ENCODE data around the gene KCNN1.

Gene KCNN1

GRCh38 chr19:17931532-17932191 is 35.2 kb upstream of the KCNN1 start:
- H3K27ac ChIP-seq, result no peak overlapping the region; the same call in 1 of the 2 replicates
- ChIA-PET CTCF (interaction anchor here (0.5 to 5.1 kb wide), 11 partner anchors 11 to 326 kb away, joined by 3 to 87 read pairs (median 4); partner anchors contain the start of genes RPL18A and SLC5A5), POLR2A (ENCODE audit: low non-redundant PET) (interaction anchor here (1.0 to 1.4 kb wide), 3 partner anchors 23 to 72 kb away, joined by 3 to 21 read pairs (median 8); partner anchors contain the start of gene RPL18A)
- no peak for DNase-seq (ENCODE audit: low spot score)
- TF ChIP-seq CTCF (conservative IDR thresholded peaks at IDR 0.05; ENCODE audit: low read depth), result no peak

GRCh38 chr19:17932485-17933338 is 34.2 kb upstream of the KCNN1 start, which contains the start of gene CCDC124:
CCDC124 (plus strand) TSS chr19:17933015; CDS start chr19:17936421, 3,406 bp downstream.
- peak; percentile 91 for DNase-seq (ENCODE audit: low spot score)
- TF ChIP-seq CTCF (conservative IDR thresholded peaks at IDR 0.05; ENCODE audit: low read depth), result peak; percentile 98
- ChIA-PET POLR2A (ENCODE audit: low non-redundant PET) (interaction anchor here (0.5 to 1.4 kb wide), 6 partner anchors 20 to 467 kb away, joined by 3 to 21 read pairs (median 10); partner anchors contain the start of gene RPL18A), CTCF (interaction anchor here (0.5 to 5.1 kb wide), 19 partner anchors 15 to 1209 kb away, joined by 3 to 87 read pairs (median 4); partner anchors contain the start of genes RPL18A and SLC5A5)
- peak within 1 kb of the TSS; percentile 84 for H3K27ac ChIP-seq

DNA sequence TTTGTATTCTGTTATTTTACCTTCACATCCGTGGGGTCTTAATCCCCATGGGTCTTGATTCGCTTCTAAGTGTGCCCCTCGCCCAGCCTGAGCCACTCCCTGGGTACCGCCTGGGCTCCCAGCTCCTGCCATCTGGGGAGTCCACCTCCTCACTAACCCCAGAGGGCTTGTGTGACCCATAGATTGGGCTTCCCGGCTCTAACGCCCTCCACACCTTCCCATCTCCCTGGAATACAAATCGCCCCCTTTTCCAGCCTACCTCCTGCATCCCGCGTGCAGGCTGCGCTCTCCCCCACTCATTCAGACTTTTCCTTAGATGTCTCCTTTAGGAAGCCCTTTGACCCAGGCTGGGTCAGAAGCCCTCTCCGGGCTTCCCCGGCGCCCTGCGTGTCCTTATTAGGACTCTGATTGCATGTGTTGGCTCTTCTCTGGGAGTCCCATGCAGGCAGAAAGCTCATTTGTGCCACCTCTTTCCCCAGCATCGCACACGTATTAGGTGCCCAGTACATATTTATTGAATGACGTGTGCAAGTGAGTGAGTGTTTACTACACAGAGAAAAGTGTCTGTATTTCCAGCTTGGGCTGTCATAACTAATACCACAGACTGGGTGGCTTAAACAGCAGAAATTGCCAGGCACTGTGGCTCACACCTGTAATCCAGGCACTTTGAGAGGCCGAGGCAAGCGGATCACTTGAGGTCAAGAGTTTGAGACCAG is 33.3 kb upstream of the KCNN1 start:
- DNase-seq (ENCODE audit: low spot score), result peak; percentile 67
- ChIA-PET CTCF (interaction anchor here (0.6 to 5.1 kb wide), 8 partner anchors 14 to 80 kb away, joined by 3 to 87 read pairs (median 8); partner anchors contain the start of genes RPL18A and SLC5A5), POLR2A (ENCODE audit: low non-redundant PET) (interaction anchor here (0.7 to 1.4 kb wide), 5 partner anchors 59 to 74 kb away, joined by 4 to 21 read pairs (median 9); partner anchors contain the start of gene RPL18A)
- peak overlapping the region; percentile 84 for H3K27ac ChIP-seq
- no peak for TF ChIP-seq CTCF (conservative IDR thresholded peaks at IDR 0.05; ENCODE audit: low read depth)

DNA sequence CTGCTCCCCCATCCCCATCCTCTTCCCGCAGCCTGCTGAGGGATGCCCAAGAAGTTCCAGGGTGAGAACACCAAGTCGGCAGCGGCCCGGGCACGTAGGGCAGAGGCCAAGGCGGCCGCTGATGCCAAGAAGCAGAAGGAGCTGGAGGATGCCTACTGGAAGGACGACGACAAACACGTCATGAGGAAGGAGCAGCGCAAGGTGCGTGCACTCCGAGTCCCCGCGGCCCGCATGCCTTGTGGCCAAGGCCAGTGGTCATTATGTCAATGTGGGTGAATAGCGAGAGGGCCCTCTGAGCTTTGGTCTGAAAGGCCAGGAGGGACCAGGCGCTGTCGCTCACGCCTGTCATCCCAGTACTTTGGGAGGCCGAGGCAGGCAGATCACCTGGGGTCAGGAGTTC is 30.5 kb upstream of the KCNN1 start:
- ChIA-PET POLR2A (ENCODE audit: low non-redundant PET) (interaction anchor here (1.0 kb wide), 1 partner anchor 11 kb away, joined by 9 read pairs; no protein-coding TSS in a partner anchor), CTCF (no interaction called here)
- DNase-seq (ENCODE audit: low spot score), result no peak
- TF ChIP-seq CTCF (conservative IDR thresholded peaks at IDR 0.05; ENCODE audit: low read depth), result no peak
- H3K27ac ChIP-seq, result no peak overlapping the region

DNA sequence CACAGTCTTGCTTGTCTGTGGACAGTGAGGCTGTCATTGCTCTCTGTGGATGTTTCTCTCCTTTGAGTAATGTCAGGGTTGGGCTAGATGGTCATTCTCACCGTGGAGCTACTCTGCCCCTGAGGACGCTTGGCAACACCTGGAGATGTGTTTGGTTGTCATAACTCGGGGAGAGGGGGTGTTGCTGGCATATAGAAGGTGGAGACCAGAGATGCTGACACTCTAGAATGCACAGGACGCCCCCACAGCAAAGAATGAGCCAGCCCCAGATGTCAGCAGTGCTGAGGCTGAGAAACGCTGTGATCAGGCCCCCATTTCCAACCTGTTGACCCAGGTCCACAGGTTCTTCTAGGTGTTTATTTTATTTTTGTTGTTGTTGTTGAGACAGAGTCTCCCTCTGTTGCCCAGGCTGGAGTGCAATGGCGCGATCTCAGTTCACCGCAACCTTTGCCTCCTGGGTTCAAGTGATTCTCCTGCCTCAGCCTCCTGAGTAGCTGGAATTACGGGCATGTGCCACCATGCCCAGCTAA is 29.5 kb upstream of the KCNN1 start:
- ChIA-PET CTCF (interaction anchor here (0.6 to 3.3 kb wide), 8 partner anchors 17 to 233 kb away, joined by 3 to 71 read pairs (median 4); partner anchors contain the start of gene SLC5A5), POLR2A (ENCODE audit: low non-redundant PET) (interaction anchor here (1.0 kb wide), 1 partner anchor 10 kb away, joined by 9 read pairs; no protein-coding TSS in a partner anchor)
- DNase-seq (ENCODE audit: low spot score), result no peak
- H3K27ac ChIP-seq, result peak overlapping the region; percentile 30
- TF ChIP-seq CTCF (conservative IDR thresholded peaks at IDR 0.05; ENCODE audit: low read depth), result no peak
